ENCODE measurements around the gene OR13J1.
"Not testable (repeated sequence)": the region's sequence is repeated elsewhere in the genome, so short reads cannot be mapped to it uniquely, and the experiment has no call there.

OR13J1 gene

GRCh38 chr9:35903049-35903448 is 32.8 kb upstream of the OR13J1 start:
- DNase-seq: peak; percentile 26

DNA sequence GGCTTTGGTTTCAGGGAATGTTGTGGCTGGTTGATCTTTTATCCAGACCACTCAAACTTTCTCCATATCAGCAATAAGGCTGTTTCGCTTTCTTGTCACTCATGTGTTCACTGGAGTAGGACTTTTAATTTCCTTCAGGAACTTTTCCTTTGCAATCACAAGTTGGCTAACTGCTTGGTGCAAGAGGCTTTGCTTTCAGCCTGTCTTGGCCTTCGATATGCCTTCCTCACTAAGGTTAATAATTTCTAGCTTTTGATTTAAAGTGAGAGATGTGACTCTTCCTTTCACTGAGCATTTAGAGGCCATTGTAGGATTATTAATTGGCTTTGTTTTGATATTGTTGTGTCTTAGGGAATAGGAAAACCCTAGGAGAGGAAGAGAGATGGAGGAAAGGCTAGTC is 28.8 kb upstream of the OR13J1 start:
- no peak for DNase-seq

DNA sequence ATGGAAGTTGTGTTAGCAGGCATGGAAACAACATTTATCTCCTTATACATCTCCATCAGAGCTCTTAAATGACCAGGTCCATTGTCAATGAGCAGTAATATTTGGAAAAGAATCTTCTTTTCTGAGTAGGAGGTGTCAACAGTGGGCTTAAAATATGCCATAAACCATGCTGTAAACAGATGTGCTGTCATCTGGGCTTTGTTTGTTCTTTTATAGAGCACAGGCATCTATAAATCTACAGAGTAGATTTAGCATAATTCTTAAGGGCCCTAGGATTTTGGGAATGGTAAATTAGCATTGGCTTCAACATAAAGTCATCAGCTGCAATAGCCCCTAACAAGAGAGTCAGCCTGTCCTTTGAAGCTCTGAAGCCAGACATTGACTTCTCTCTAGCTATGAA is 28.1 kb upstream of the OR13J1 start:
- no peak for DNase-seq

DNA sequence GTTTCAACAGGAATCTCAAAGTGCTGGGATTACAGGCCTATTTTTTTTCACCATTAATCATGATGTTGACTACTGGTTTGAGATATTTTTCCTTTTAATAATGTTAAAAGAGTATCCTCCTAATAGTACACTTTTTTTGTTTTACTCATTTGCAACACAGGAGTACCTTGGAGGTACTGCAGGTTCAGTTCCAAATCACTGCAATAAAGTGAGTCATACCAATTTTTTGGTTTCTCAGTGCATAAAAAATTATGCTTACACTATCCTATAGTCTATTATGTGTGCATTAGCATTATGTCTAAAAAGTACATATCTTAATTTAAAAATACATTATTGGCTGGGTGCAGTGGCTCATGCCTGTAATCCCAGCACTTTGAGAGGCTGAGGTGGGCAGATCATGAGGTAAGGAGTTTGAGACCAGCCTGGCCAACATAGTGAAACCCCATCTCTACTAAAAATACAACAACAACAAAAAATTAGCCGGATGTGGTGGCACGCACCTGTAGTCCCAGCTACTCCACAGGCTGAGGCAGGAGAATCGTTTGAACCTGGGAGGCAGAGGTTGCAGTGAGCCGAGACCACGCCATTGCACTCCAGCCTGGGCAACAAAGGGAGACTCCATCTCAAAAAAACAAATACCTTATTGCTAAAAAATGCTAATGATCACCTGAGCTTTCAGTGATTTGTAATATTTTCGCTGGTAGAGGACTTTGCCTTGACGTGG is 27.3 kb upstream of the OR13J1 start:
- DNase-seq: not testable (repeated sequence)

GRCh38 chr9:35896570-35896969 is 26.4 kb upstream of the OR13J1 start:
- DNase-seq: no peak

DNA sequence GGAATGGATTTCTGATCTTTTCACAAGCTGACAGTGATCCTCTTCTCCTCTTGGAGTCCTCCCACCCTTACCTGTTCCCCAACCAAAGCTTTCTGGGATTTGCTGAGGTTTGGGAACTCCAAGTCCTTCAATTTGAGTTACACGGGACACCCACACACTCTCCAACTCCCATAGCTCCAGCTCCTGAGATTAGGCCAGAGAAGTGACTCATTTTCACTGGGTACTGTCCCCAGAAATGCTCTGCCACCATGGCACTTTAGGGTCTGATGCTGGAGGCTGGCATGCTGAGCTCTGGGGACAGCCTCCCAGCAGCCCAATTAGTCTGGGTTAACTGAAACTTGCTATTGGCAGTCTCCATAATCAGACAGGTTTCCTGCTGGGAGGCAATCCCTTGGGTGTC is 21.9 kb upstream of the OR13J1 start:
- no peak for DNase-seq

DNA sequence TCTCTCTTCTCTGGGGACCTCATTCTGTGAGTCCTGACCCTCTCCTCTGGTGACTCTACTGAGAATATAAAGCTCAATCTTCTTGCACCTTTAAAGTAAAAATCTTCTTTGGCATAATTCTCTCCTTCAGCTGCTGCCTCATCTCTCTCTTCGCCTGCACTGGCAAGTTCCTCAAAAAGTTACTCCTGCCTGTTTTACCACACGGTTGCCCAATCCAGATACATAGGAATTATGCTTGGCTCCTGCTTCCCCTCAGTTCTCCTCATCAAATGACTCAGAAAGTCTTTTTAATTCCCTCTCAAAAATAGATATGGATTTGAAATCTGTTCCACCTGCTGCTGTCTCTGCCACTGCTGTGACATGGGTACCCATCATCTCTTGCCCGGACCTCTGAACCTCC is 21.4 kb upstream of the OR13J1 start:
- no peak for DNase-seq

DNA sequence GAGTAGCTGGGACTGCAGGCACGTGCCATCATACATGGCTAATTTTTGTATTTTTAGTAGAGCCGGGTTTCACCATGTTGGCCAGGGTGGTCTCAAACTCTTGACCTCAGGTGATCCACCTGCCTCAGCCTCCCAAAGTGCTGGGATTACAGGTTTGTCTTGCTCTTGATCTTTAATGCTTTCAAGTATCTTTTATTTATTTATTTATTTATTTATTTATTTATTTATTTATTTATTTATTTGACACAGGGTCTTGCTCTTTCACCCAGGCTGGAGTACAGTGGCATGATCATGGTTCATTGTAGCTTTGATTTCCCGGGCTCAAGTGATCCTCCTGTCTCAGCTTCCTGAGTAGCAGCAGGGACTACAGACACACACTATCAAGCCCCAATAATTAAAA is 14.7 kb upstream of the OR13J1 start:
- not testable (repeated sequence) for DNase-seq

GRCh38 chr9:35882996-35883395 is 12.8 kb upstream of the OR13J1 start:
- no peak for DNase-seq

DNA sequence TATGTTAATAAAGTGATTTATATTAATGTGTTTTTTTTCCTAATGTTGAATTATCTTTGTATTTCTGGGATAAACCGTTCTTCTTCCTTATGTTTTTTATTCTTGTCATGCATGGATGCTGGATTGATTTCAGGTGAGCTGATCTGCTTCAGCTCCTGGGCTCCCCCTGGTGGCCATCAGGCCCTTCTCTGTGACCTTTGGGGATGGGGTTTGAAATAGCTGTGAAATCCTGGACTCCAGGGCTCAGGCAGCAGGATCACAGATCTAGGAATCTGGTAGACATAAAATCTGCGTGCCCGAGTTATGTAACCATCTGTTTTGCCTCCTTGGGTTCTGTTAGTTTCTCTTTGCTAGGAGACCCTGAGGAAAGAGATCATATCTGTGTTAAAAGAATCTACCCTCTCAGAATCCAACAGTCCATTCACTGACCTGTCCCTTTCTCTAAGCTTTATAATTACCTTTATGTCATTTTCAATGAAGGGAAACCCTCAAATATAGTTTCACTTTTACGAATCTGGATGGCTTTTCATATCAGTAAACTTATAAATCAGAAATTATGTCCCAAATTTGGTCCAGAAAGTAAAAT is 12.2 kb upstream of the OR13J1 start:
- DNase-seq: peak; percentile 58

DNA sequence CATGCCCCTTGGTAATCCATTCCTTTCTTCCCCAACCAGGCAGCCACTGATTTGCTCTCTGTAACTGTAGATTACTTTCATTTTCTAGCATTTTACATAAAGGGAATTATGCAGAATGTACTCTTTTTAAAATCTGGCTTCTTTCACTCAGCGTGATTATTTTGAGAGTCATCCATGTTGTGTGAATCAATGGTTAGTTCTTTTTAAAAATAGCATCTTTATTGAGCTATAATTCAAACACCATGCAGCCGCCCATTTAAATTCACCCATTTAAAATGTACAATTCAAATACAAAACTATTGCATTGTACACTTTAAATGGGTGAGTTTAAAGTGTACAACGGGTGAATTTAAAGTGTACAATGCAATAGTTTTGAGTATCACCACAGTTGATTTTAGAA is 2.3 kb upstream of the OR13J1 start:
- DNase-seq: no peak

DNA sequence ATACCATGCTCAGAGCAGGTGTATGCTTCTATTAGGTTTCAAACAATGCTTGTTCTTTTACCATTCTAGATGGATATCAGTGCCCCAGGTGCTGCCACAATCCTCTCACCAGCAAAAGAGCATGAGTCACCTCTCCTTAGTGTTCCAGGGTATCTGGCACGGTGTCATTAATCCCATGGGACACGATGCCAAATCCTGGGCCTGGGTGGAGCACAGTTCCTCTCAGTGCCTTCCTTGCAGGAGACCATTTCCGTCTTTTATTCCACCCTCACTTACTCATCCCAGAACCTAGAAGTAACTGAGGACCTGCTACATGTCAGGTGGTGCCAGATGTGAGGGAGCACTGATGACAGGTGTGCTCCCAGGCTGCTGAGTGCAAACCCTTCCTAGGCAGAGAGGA is 1.3 kb upstream of the OR13J1 start:
- no peak for DNase-seq

- no peak for DNase-seq
Measured at GRCh38 chr9:35869621-35870216, 482 bp downstream of the OR13J1 start.

DNA sequence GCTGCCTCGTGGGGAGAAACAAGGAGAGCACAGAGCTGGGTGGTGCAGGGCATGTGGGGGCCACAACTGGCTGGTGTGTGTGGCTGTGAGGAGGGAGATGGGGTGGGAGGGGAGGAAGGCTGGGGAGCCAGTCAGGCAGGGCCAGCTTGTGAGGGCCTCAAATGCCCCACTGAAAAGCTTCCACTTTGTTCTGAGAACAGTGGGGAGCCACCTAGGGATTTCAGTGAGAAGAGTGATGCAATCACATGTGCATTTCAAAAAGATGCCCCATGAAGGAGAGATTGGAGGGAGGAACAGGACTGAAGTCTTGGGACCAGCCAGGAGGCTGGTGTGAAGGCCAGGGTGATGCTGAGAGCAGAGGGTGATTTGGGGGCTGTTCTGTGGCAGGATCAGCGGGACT is 1.3 kb downstream of the OR13J1 start:
- DNase-seq: no peak

DNA sequence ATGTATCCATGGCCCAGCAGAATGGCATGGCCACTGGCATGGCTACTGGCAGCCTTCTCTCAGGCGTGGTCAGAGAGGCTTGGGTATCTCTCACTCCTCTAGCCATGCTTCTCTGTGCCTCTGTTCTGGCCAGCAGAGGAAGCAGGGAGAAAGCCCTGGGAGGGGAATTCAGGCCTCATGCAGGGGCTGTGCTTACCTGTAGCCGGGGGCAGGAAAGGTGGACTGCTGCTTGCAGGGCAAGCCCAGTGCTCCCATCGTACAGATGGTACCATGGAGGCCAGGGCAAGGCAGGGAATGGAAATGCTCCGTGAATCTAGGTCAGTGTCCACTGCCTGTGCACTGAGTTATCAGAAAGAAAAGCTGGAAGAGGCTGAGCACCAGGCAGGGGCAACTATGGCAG is 2.7 kb downstream of the OR13J1 start:
- DNase-seq: no peak

- no peak for DNase-seq
Measured at GRCh38 chr9:35864695-35865255, 5.4 kb downstream of the OR13J1 start.

DNA sequence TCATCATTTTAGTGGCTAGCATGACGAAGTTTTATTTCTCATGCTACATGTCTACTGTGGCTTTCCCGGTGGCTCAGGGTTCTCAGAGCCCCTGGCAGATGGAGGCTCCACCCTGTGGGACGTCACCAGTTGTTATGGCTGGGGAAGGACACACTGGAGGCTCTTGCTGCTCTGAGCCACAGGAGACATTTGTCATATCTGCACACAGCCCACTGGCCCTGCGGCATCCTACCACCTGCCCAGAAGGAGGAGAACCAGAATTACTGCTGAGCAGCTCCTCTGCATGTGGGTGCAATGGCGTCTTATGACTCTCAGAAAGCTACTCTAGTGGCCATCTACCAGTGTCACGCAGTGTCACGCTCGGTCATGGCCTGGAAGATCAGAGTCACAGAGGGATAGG is 6.6 kb downstream of the OR13J1 start:
- no peak for DNase-seq

GRCh38 chr9:35862328-35862727 is 7.9 kb downstream of the OR13J1 start:
- no peak for DNase-seq

GRCh38 chr9:35861161-35861897 is 8.9 kb downstream of the OR13J1 start:
- no peak for DNase-seq

- DNase-seq: no peak
Measured at GRCh38 chr9:35859990-35860339, 10.2 kb downstream of the OR13J1 start.

GRCh38 chr9:35859310-35859989 is 10.8 kb downstream of the OR13J1 start:
- DNase-seq: no peak

- no peak for DNase-seq
Measured at GRCh38 chr9:35858458-35858857, 11.7 kb downstream of the OR13J1 start.

- DNase-seq: no peak
Measured at GRCh38 chr9:35856882-35857281, 13.3 kb downstream of the OR13J1 start.
